Measurements from ENCODE around the gene KLHL29.

The KLHL29 gene

GRCh38 chr2:23384551-23385343 is at the start of gene KLHL29:
Gene KLHL29, plus strand, starts transcription at chr2:23385179. Its CDS starts 177,018 bp downstream, at chr2:23562197.
- TF ChIP-seq, protein P1, sequence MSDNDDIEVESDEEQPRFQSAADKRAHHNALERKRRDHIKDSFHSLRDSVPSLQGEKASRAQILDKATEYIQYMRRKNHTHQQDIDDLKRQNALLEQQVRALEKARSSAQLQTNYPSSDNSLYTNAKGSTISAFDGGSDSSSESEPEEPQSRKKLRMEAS (IDR thresholded peaks at IDR 0.05; ENCODE audit: low read depth, low read length), result no peak
- no peak for TF ChIP-seq CTCF (IDR thresholded peaks at IDR 0.05; ENCODE audit: low read depth, low read length)
- TF ChIP-seq MYC (IDR thresholded peaks at IDR 0.05; ENCODE audit: low read depth, low read length), result no peak
- TF ChIP-seq POLR2A (IDR thresholded peaks at IDR 0.05; ENCODE audit: extremely low read depth, insufficient read length), result no peak

DNA sequence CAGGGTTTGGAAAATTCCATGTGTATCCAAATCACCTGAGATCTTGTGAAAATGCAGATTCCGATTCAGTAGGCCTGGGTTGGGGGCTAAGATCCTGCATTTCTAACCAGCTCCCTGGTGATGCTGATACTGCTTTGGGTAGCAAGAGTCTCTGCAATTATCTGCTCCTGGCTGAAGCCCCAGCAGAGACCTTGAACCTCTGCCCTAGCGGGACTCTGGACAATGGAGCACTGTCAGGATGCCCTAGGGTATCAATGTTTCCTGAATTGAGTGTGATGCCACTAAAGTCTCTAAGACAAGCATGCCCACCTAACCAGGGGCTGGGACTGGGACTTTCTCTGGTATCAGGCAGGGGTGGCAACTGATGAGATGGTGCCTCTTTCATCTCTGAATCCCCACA is 49.4 kb upstream of the KLHL29 start:
- TF ChIP-seq, protein P1 (IDR thresholded peaks at IDR 0.05; ENCODE audit: low read depth, low read length), result no peak
- TF ChIP-seq MYC (IDR thresholded peaks at IDR 0.05; ENCODE audit: low read depth, low read length) (no peak), POLR2A (IDR thresholded peaks at IDR 0.05; ENCODE audit: extremely low read depth, insufficient read length) (no peak), CTCF (IDR thresholded peaks at IDR 0.05; ENCODE audit: low read depth, low read length) (no peak)
- H3K4me3 ChIP-seq (ENCODE audit: low read depth, low read length), result no peak overlapping the region
- no peak for DNase-seq (ENCODE audit: low read depth)

More at GRCh38 chr2:23384551-23385343, at the start of gene KLHL29:
- DNase-seq (ENCODE audit: low read depth), result no peak
- H3K4me3 ChIP-seq (ENCODE audit: low read depth, low read length), result no peak within 1 kb of the TSS

- H3K4me3 ChIP-seq (ENCODE audit: low read depth, low read length), result no peak overlapping the region
- DNase-seq (ENCODE audit: low read depth), result no peak
- TF ChIP-seq, protein P1 (IDR thresholded peaks at IDR 0.05; ENCODE audit: low read depth, low read length), result no peak
- TF ChIP-seq POLR2A (IDR thresholded peaks at IDR 0.05; ENCODE audit: extremely low read depth, insufficient read length) (no peak), CTCF (IDR thresholded peaks at IDR 0.05; ENCODE audit: low read depth, low read length) (no peak), MYC (IDR thresholded peaks at IDR 0.05; ENCODE audit: low read depth, low read length) (no peak)
Observed at GRCh38 chr2:23342075-23342474, 42.9 kb upstream of the KLHL29 start.

DNA sequence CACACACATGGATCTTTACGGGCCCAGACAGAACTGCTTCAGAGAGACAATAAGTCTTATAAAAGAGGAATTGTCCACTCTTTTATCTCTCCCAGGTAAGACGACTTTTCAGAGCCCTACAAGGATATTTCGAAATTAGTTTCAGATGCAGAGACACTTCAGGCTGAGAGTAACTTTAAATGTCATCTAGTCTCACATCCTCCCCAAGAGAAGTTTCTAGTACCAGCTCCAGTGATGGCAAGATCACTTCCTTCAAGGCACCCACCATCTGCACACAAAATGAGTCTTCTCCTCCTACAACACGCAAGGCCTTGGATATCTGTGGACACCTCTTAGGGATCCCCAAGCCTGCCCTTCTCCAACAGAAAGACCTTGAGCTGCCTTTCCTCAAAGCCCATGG is 39.0 kb upstream of the KLHL29 start:
- H3K4me3 ChIP-seq (ENCODE audit: low read depth, low read length), result no peak overlapping the region
- DNase-seq (ENCODE audit: low read depth), result no peak
- TF ChIP-seq CTCF (IDR thresholded peaks at IDR 0.05; ENCODE audit: low read depth, low read length) (no peak), MYC (IDR thresholded peaks at IDR 0.05; ENCODE audit: low read depth, low read length) (no peak), POLR2A (IDR thresholded peaks at IDR 0.05; ENCODE audit: extremely low read depth, insufficient read length) (no peak)
- TF ChIP-seq, protein P1 (IDR thresholded peaks at IDR 0.05; ENCODE audit: low read depth, low read length), result no peak

- TF ChIP-seq POLR2A (IDR thresholded peaks at IDR 0.05; ENCODE audit: extremely low read depth, insufficient read length) (no peak), CTCF (IDR thresholded peaks at IDR 0.05; ENCODE audit: low read depth, low read length) (no peak), MYC (IDR thresholded peaks at IDR 0.05; ENCODE audit: low read depth, low read length) (no peak)
- TF ChIP-seq, protein P1 (IDR thresholded peaks at IDR 0.05; ENCODE audit: low read depth, low read length), result no peak
Observed at GRCh38 chr2:23346781-23347180, 38.2 kb upstream of the KLHL29 start.

More at GRCh38 chr2:23346781-23347180, 38.2 kb upstream of the KLHL29 start:
- DNase-seq (ENCODE audit: low read depth), result no peak
- H3K4me3 ChIP-seq (ENCODE audit: low read depth, low read length), result no peak overlapping the region

Measured in NB4 (cell line).